PC-3 (cell line): Measurements from ENCODE around the gene TIMM21.

Experiments used
- CTCF ChIP-seq: fragments of 300-600 bp; sonication (generic); conservative IDR thresholded peaks from 2 replicates; pipeline ENCODE4 v1.5.1; 2017; ENCODE audit warnings: antibody characterized with exemption, low read depth, mild to moderate bottlenecking, low read length
- EZH2phosphoT487 ChIP-seq: fragments of 300-600 bp; sonication (generic); IDR thresholded peaks from 2 replicates; pipeline ENCODE4 v1.6.1; 2018; ENCODE audit warnings: mild to moderate bottlenecking, antibody characterized with exemption, low read length, borderline replicate concordance

DNA sequence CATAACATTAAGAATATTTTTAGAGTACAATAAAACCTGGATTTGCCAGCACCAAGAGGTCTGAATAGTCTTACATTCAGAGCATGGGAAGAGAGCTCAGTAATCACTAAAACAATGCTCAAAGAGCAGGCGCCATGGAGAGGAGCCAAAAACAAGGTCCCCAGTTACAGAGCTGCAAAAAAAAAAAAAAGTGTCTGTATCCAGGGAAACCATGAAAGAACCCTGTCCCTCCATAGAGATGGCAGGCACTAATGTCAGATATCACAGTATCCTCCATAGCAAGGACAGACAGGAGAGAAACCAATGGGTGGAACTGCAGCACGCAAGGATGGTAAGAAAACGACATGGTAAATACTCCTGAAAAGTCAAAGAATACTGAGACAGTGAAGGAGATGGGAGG is 20.2 kb upstream of the TIMM21 start:
- TF ChIP-seq CTCF, result no peak
- TF ChIP-seq EZH2phosphoT487, result no peak
